K562 (cell line): ENCODE data around the gene NMNAT1. TPM values are rescaled to one million over a fixed set of nuclear protein-coding genes. Genes with fewer than 3 reads are reported as not detected.

Experiments
- ATAC-seq: fragments of 200-7000 bp; cut with Tn5 transposase; 3 replicates; pipeline ENCODE4 v1.9.1; 2020; ENCODE audit warnings: moderate library complexity
- BruUV-seq: library from RNA; stranded (reverse); fragments of 400-500 nt; replicated peaks from 2 replicates; lab custom pipeline; 2021; lab: Mats Ljungman, UMichigan
- CTCF ChIA-PET: fragments of 300-600 bp; formaldehyde crosslinking; extraction: SDS; loops from one replicate; lab custom pipeline; 2021; ENCODE audit warnings: low intra/inter-chr PET ratio; lab: Yijun Ruan, JAX
- POLR2A ChIA-PET: fragments of 300-600, 350-650 bp; sonication (Branson Sonifier 250); formaldehyde crosslinking; extraction: SDS; loops from one replicate; lab custom pipeline; 2021; ENCODE audit warnings: antibody characterized with exemption, inconsistent platforms; lab: Yijun Ruan, JAX
- DNase-seq, 4 experiments: peaks; one replicate each; pipeline versions ENCODE4 v3.0.0 to v3.0.0-alpha.2; 2011 to 2018; ENCODE audit warnings: low spot score in 3 of 4, mixed read lengths in 3 of 4; ENCODE audit errors: extremely low read depth in 1 of 4
- FAIRE-seq: peaks from 2 replicates; lab custom pipeline; 2011; peaks lifted over from hg19 to GRCh38; lab: Jason Lieb, UNC
- H2AFZ ChIP-seq: 2 replicates; pipeline ENCODE4 v1.6.0; 2011; ENCODE audit warnings: low read depth, low read length, control low read depth, inconsistent platforms
- H3K27ac ChIP-seq: fragments of 200-600 bp; 3 replicates; pipeline ENCODE4 v1.8.0; 2011; ENCODE audit warnings: low read depth, mild to moderate bottlenecking, control low read depth, inconsistent platforms, low read length, moderate library complexity, mixed read lengths; ENCODE audit errors: extremely low read depth
- H3K27me3 ChIP-seq, 2 experiments: fragments of 300-600 bp in 1 of 2; 2 replicates in 1 of 2; 3 replicates in 1 of 2; pipeline versions ENCODE4 v1.6.0 to v1.8.0; 2011; ENCODE audit warnings: inconsistent platforms in 2 of 2, low read length in 2 of 2, mild to moderate bottlenecking in 1 of 2, mixed read lengths in 1 of 2, moderate library complexity in 1 of 2; ENCODE audit not compliant: control insufficient read depth in 2 of 2, insufficient read depth in 2 of 2
- H3K36me3 ChIP-seq: fragments of 300-600 bp; 3 replicates; pipeline ENCODE4 v1.8.0; 2011; ENCODE audit warnings: mild to moderate bottlenecking, low read length, inconsistent platforms; ENCODE audit not compliant: control insufficient read depth, insufficient read depth
- H3K4me1 ChIP-seq, 2 experiments: fragments of 200-600 bp in 1 of 2; replicated peaks in 1 of 2; 2 replicates in 1 of 2; 3 replicates in 1 of 2; pipeline versions ENCODE4 v1.5.1 to v1.8.0; 2011; ENCODE audit warnings: inconsistent platforms in 2 of 2, low read length in 2 of 2, mild to moderate bottlenecking in 1 of 2, mixed read lengths in 1 of 2, moderate library complexity in 1 of 2; ENCODE audit not compliant: control insufficient read depth in 2 of 2, insufficient read depth in 2 of 2
- H3K4me2 ChIP-seq: 2 replicates; pipeline ENCODE4 v1.6.1; 2011; ENCODE audit warnings: low read length, control low read depth, inconsistent platforms, mixed read lengths; ENCODE audit not compliant: insufficient read depth
- H3K4me3 ChIP-seq: fragments of 200-600 bp; sonication (generic), shearing (Covaris generic); 2 replicates; pipeline ENCODE4 v1.5.1; 2016; ENCODE audit warnings: control low read depth, inconsistent platforms
- H3K79me2 ChIP-seq: fragments of 200-600 bp; 3 replicates; pipeline ENCODE4 v1.8.0; 2011; ENCODE audit warnings: low read length, inconsistent platforms; ENCODE audit not compliant: control insufficient read depth, insufficient read depth
- H3K9ac ChIP-seq, 2 experiments: 2 replicates each; pipeline versions ENCODE4 v1.6.0 to v1.6.1; 2011; ENCODE audit warnings: low read depth in 2 of 2, low read length in 2 of 2, control low read depth in 1 of 2, inconsistent platforms in 1 of 2, mild to moderate bottlenecking in 1 of 2, mixed read lengths in 1 of 2; ENCODE audit not compliant: insufficient read depth in 1 of 2
- H3K9me1 ChIP-seq: one replicate; pipeline ENCODE4 v1.6.0; 2011; ENCODE audit warnings: inconsistent platforms, mild to moderate bottlenecking, low read length, moderate library complexity; ENCODE audit not compliant: control insufficient read depth, insufficient read depth
- H3K9me3 ChIP-seq: replicated peaks from 2 replicates; pipeline ENCODE4 v1.5.1; 2011; ENCODE audit warnings: low read depth, low read length, inconsistent platforms; ENCODE audit not compliant: control insufficient read depth, insufficient read depth
- H4K20me1 ChIP-seq: replicated peaks from 2 replicates; pipeline ENCODE4 v1.6.1; 2011; ENCODE audit warnings: low read length, inconsistent platforms, mixed read lengths; ENCODE audit not compliant: control insufficient read depth, insufficient read depth
- ADNP ChIP-seq: fragments of 200-800 bp; sonication (Bioruptor generic); IDR thresholded peaks from 2 replicates; pipeline ENCODE4 v1.6.1; 2016; ENCODE audit warnings: missing genetic modification characterization, missing compliant biosample characterization
- DACH1 ChIP-seq: fragments of 450-650 bp; IDR thresholded peaks from 2 replicates; pipeline ENCODE4 v1.6.1; 2018; ENCODE audit not compliant: partially characterized antibody
- RBM17 ChIP-seq: fragments of 200-400 bp; formaldehyde crosslinking; IDR thresholded peaks from 2 replicates; pipeline ENCODE4 v1.6.1; 2017; ENCODE audit warnings: low read depth, mild to moderate bottlenecking, low read length, borderline replicate concordance
- WGBS: fragments of 100-300 bp; shearing (Covaris generic); methylation state at CpG from one replicate; pipeline ENCODE4 v1.1.6; 2016; ENCODE audit warnings: low coverage, mixed read lengths; ENCODE audit not compliant: insufficient coverage; ENCODE audit errors: missing lambda C conversion rate; 5-methylcytosine and 5-hydroxymethylcytosine counted together
- in situ Hi-C: fragments of 300-500 bp; cut with MboI; formaldehyde crosslinking; loops from 4 replicates; pipeline ENCODE4 v1.15.0; 2018; ENCODE audit warnings: inconsistent platforms, mixed read lengths
- intact Hi-C: fragments of 100-400 bp; cut with micrococcal nuclease; formaldehyde crosslinking; loops from 2 replicates; pipeline ENCODE4 v1.14.2; 2022
- polyA plus RNA-seq, 8 experiments: library from polyadenylated mRNA; depleted of rRNA in 4 of 8; stranded (reverse) in 5 of 8; unstranded in 3 of 8; fragments of >200 nt; fragmentation: Nextera tagmentation in 2 of 8; fragmentation: Illumina TruSeq in 1 of 8; extraction: Ambion mirVana in 2 of 8; extraction: Trizol in 1 of 8; gene quantifications; 2 replicates each; pipeline versions ENCODE4 v1.2.1 to v1.2.3, GENCODE V29; 2011 to 2014; ENCODE audit warnings: inconsistent platforms in 1 of 8, missing spikeins in 1 of 8
- total RNA-seq, 7 experiments: library from RNA; depleted of rRNA in 6 of 7; stranded (reverse); fragments of >200 nt in 6 of 7; fragmentation: Illumina TruSeq in 2 of 7; extraction: Trizol in 2 of 7; gene quantifications; 2 replicates each; pipeline versions ENCODE4 v1.2.1 to v1.2.3, GENCODE V29; 2011 to 2021; ENCODE audit warnings: low replicate concordance in 1 of 7
- TF ChIP-seq, protein P1 (sequence below), 2 experiments: fragments of 450-650 bp in 1 of 2; IDR thresholded peaks; 2 replicates each; pipeline ENCODE4 v1.6.1; 2011 to 2017; ENCODE audit warnings: low read depth in 2 of 2, antibody characterized with exemption in 1 of 2, borderline replicate concordance in 1 of 2, low read length in 1 of 2, mild to moderate bottlenecking in 1 of 2, mixed read lengths in 1 of 2; ENCODE audit not compliant: control insufficient read depth in 1 of 2

Gene NMNAT1
- total and polyA plus RNA-seq, 9 of the 15 experiments (the other 6 are each of a cell fraction or from before 2014, with no cell fraction given), result 5.1 to 14.6 (median 12.1) TPM

DNA sequence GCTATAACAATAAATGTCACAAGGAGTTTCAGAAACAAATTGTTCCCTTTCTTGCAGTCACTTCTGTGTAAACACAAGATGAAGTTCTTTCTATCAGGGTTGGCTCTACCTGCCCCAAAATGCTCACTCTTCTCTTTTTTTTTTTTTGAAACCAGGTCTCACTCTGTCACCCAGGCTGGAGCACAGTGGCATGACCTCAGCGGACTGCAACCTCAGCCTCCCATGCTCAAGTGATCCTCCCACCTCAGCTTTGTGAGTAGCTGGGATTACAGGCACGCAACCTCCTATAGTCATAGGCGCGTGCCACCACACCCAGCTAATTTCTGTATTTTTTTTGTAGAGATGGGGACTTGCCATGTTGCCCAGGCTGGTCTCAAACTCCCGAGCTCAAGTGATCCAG lies 22.7 kb upstream of the NMNAT1 start:
- TF ChIP-seq ADNP (no peak), RBM17 (no peak), DACH1 (no peak)
- DNase-seq, result no peak
- H3K9ac ChIP-seq, result no peak overlapping the region
- H3K9me1 ChIP-seq, result no peaks in the 10 kb centered on the region
- 47% methylated on average over 5 of the region's 5 CpGs for WGBS
- BruUV-seq, result no TSS peak
- no peaks in the 10 kb centered on the region for H4K20me1 ChIP-seq
- no peak overlapping the region for H2AFZ ChIP-seq
- no peaks in the 10 kb centered on the region for H3K9me3 ChIP-seq
- in situ Hi-C loops, result no loop called here
- H3K4me2 ChIP-seq, result no peak overlapping the region
- H3K27ac ChIP-seq, result no peak overlapping the region
- ChIA-PET CTCF (no interaction called here), POLR2A (interaction anchor here (0.6 to 2.0 kb wide), 3 partner anchors 9 to 78 kb away, joined by 3 to 6 read pairs (median 4); partner anchors contain the start of gene CTNNBIP1)
- no peaks in the 10 kb centered on the region for H3K27me3 ChIP-seq
- FAIRE-seq, result no peak
- H3K79me2 ChIP-seq, result no peaks in the 10 kb centered on the region
- no peak; the same call in 2 of the 3 replicates for ATAC-seq
- H3K4me1 ChIP-seq, result no peaks in the 10 kb centered on the region; a peak in 2 of 5 replicates
- H3K4me3 ChIP-seq, result no peak overlapping the region
- H3K36me3 ChIP-seq, result no peaks in the 10 kb centered on the region
- intact Hi-C loops, result no loop called here

DNA sequence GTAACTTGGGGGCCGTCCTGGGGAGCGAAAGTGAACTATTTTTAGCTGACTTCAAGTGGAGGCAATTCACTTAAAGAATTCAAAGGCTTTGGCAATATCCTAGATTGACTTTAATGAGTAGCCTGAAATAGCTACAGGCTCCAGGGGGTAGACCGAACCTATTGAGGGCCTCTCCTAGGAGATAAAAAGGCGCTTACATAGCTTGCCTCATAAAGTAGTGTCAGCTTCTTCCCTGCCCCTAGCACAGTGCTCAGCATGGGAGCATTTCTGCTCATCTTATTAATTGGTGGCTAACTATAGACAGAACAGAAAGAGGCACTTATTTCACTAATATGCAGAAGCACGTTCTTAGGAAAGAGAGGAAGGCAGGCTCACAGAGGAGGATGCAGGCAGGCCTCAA lies 20.9 kb upstream of the NMNAT1 start:
- Histone ChIP-seq H3K4me1 (peaks cover 0 to 2% of the 10 kb centered on the region in 2 experiments; a peak in 2 of 5 replicates), H3K27ac (no peak overlapping the region), H4K20me1 (no peaks in the 10 kb centered on the region), H2AFZ (peak overlapping the region; percentile 16; the same call in 1 of the 2 replicates), H3K27me3 (no peaks in the 10 kb centered on the region), H3K4me3 (no peak overlapping the region), H3K36me3 (no peaks in the 10 kb centered on the region), H3K79me2 (no peaks in the 10 kb centered on the region), H3K9me3 (no peaks in the 10 kb centered on the region), H3K4me2 (no peak overlapping the region), H3K9ac (no peak overlapping the region), H3K9me1 (no peaks in the 10 kb centered on the region)
- ATAC-seq (peak; percentile 60), FAIRE-seq (no peak), DNase-seq (peak in 1 of 4 experiments; percentile 8)
- 38% methylated on average over 5 of the region's 5 CpGs for WGBS
- ChIA-PET POLR2A (interaction anchor here (0.7 to 1.1 kb wide), 6 partner anchors 10 to 268 kb away, joined by 3 to 5 read pairs (median 3); partner anchors contain the start of gene CTNNBIP1), CTCF (no interaction called here)
- no TSS peak for BruUV-seq
- intact Hi-C loops (no loop called here), in situ Hi-C loops (no loop called here)
- TF ChIP-seq, protein P1, sequence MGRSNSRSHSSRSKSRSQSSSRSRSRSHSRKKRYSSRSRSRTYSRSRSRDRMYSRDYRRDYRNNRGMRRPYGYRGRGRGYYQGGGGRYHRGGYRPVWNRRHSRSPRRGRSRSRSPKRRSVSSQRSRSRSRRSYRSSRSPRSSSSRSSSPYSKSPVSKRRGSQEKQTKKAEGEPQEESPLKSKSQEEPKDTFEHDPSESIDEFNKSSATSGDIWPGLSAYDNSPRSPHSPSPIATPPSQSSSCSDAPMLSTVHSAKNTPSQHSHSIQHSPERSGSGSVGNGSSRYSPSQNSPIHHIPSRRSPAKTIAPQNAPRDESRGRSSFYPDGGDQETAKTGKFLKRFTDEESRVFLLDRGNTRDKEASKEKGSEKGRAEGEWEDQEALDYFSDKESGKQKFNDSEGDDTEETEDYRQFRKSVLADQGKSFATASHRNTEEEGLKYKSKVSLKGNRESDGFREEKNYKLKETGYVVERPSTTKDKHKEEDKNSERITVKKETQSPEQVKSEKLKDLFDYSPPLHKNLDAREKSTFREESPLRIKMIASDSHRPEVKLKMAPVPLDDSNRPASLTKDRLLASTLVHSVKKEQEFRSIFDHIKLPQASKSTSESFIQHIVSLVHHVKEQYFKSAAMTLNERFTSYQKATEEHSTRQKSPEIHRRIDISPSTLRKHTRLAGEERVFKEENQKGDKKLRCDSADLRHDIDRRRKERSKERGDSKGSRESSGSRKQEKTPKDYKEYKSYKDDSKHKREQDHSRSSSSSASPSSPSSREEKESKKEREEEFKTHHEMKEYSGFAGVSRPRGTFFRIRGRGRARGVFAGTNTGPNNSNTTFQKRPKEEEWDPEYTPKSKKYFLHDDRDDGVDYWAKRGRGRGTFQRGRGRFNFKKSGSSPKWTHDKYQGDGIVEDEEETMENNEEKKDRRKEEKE (IDR thresholded peaks at IDR 0.05; ENCODE audit: borderline replicate concordance in 1 of 2, control insufficient read depth in 1 of 2, low read depth in 2 of 2, low read length in 1 of 2), result no peak
